ENCODE data around the gene FAM171A1. TPM values are rescaled to one million over a fixed set of nuclear protein-coding genes. Genes with fewer than 3 reads are reported as not detected.

The FAM171A1 gene
- total and polyA plus RNA-seq, 2 of the 13 experiments (the other 11 are each of a cell fraction or from before 2014, with no cell fraction given), result 21.5 to 34.7 TPM

GRCh38 chr10:15172306-15172840 lies 198.7 kb downstream of the FAM171A1 start:
- no peak for FAIRE-seq
- CTCF ChIA-PET (ENCODE audit: low intra/inter-chr PET ratio, low total read pairs), result no interaction called here
- H3K4me2 ChIP-seq (ENCODE audit: low read depth, low read length), result no peak overlapping the region

More at GRCh38 chr10:15172306-15172840, 198.7 kb downstream of the FAM171A1 start:
- POLR2A ChIA-PET, result no interaction called here
- Histone ChIP-seq H3K27ac (ENCODE audit: extremely low read length, insufficient read depth, low read length) (no peak overlapping the region), H2AFZ (ENCODE audit: low read length) (no peak overlapping the region), H4K20me1 (ENCODE audit: insufficient read depth, low read length) (no peaks in the 10 kb centered on the region), H3K36me3 (replicated peaks in 1 of 2; ENCODE audit: control insufficient read depth in 1 of 2, insufficient read depth in 2 of 2, low read length in 2 of 2) (no peaks in the 10 kb centered on the region), H3K79me2 (ENCODE audit: insufficient read depth, low read length) (peaks cover 6% of the 10 kb centered on the region), H3K9me3 (ENCODE audit: low read length) (no peaks in the 10 kb centered on the region), H3K9ac (ENCODE audit: insufficient read depth, low read depth, low read length) (no peak overlapping the region), H3K4me1 (ENCODE audit: insufficient read depth, low read length) (peaks cover 32% of the 10 kb centered on the region), H3K4me3 (replicated peaks in 1 of 3; ENCODE audit: insufficient read depth in 1 of 3, low read depth in 2 of 3, low read length in 3 of 3) (no peak overlapping the region), H3K27me3 (ENCODE audit: control insufficient read depth in 1 of 2, insufficient read depth in 2 of 2, low read length in 2 of 2) (no peaks in the 10 kb centered on the region)
- no peak for TF ChIP-seq ELF3 (CRISPR knock-in tag; IDR thresholded peaks at IDR 0.05)
- TF ChIP-seq SAP130 (CRISPR knock-in tag; IDR thresholded peaks at IDR 0.05; ENCODE audit: low read depth), result no peak
- no peak for TF ChIP-seq ZNF772 (CRISPR knock-in tag; IDR thresholded peaks at IDR 0.05)
- no peak for TF ChIP-seq MXD3 (CRISPR knock-in tag; IDR thresholded peaks at IDR 0.05)
- no peak for TF ChIP-seq DMAP1 (CRISPR knock-in tag; IDR thresholded peaks at IDR 0.05)
- TF ChIP-seq GTF3A (CRISPR knock-in tag; conservative IDR thresholded peaks at IDR 0.05), result no peak
- no peak for TF ChIP-seq ATF5 (CRISPR knock-in tag; IDR thresholded peaks at IDR 0.05; ENCODE audit: low read depth)
- no peak for TF ChIP-seq ZNF124 (CRISPR knock-in tag; IDR thresholded peaks at IDR 0.05)
- no peak for TF ChIP-seq ZNF841 (CRISPR knock-in tag; IDR thresholded peaks at IDR 0.05; ENCODE audit: borderline replicate concordance)
- no peak for TF ChIP-seq CREBL2 (CRISPR knock-in tag; IDR thresholded peaks at IDR 0.05; ENCODE audit: borderline replicate concordance)
- no peak for TF ChIP-seq ZBTB3 (CRISPR knock-in tag; IDR thresholded peaks at IDR 0.05; ENCODE audit: borderline replicate concordance, low read depth)
- no peak for TF ChIP-seq ZNF639 (CRISPR knock-in tag; conservative IDR thresholded peaks at IDR 0.05)
- TF ChIP-seq TGIF2 (CRISPR knock-in tag; IDR thresholded peaks at IDR 0.05), result no peak
- TF ChIP-seq ESRRA (CRISPR knock-in tag; IDR thresholded peaks at IDR 0.05; ENCODE audit: low read depth), result no peak
- TF ChIP-seq GRHL1 (CRISPR knock-in tag; conservative IDR thresholded peaks at IDR 0.05), result no peak
- no peak for TF ChIP-seq CEBPZ (IDR thresholded peaks at IDR 0.05; ENCODE audit: low read length)
- TF ChIP-seq RXRB (CRISPR knock-in tag; IDR thresholded peaks at IDR 0.05; ENCODE audit: borderline replicate concordance), result no peak
- TF ChIP-seq NCOA5 (CRISPR knock-in tag; IDR thresholded peaks at IDR 0.05), result no peak
- no peak for TF ChIP-seq KLF12 (CRISPR knock-in tag; IDR thresholded peaks at IDR 0.05; ENCODE audit: borderline replicate concordance)
- no peak for ATAC-seq
- no peak for DNase-seq (ENCODE audit: low spot score)
- intact Hi-C loops (cut with micrococcal nuclease; ENCODE audit: unreplicated experiment), result no loop called here
- WGBS (ENCODE audit: low lambda C conversion rate), result 82% methylated on average over 7 of the region's 7 CpGs
- in situ Hi-C loops (cut with HindIII; ENCODE audit: extremely low pct_ligation_motif_present, low pct_unique_long_range_greater_than_20kb), result no loop called here
- no TSS peak for BruUV-seq (replicated peaks)
